ENCODE results near the gene SP100. TPM values are rescaled to one million over a fixed set of nuclear protein-coding genes. Genes with fewer than 3 reads are reported as not detected.
"Not testable (repeated sequence)": the region's sequence is repeated elsewhere in the genome, so short reads cannot be mapped to it uniquely, and the experiment has no call there.

The SP100 gene
- polyA plus RNA-seq, result 288 TPM

- peak within 1 kb of the TSS; percentile 86 to 98 (median 92) for H3K4me3 Mint-ChIP-seq
- H3K36me3 Mint-ChIP-seq, result peaks cover 12% of the 10 kb centered on the region
These were observed at the start of gene SP100 for GRCh38 chr2:230416061-230416721. SP100 (plus strand) TSS chr2:230416201; CDS start chr2:230416297, 96 bp downstream.

GRCh38 chr2:230382108-230382507, 33.9 kb upstream of the SP100 start:
- no peaks in the 10 kb centered on the region for H3K27me3 Mint-ChIP-seq
- peaks cover 22% of the 10 kb centered on the region for H3K36me3 Mint-ChIP-seq

More at GRCh38 chr2:230416061-230416721, at the start of gene SP100:
- peaks cover 52 to 66% (median 57%) of the 10 kb centered on the region in 3 donors for H3K4me1 Mint-ChIP-seq
- peak within 1 kb of the TSS; percentile 77 to 95 (median 93) for H3K27ac Mint-ChIP-seq
- no peaks in the 10 kb centered on the region for H3K27me3 Mint-ChIP-seq
- no peaks in the 10 kb centered on the region for H3K9me3 Mint-ChIP-seq

GRCh38 chr2:230383453-230383852, 32.5 kb upstream of the SP100 start:
- no peak overlapping the region for H3K27ac Mint-ChIP-seq
- peaks cover 16% of the 10 kb centered on the region for H3K36me3 Mint-ChIP-seq
- H3K27me3 Mint-ChIP-seq, result no peaks in the 10 kb centered on the region
- H3K4me3 Mint-ChIP-seq, result no peak overlapping the region
- no peaks in the 10 kb centered on the region for H3K9me3 Mint-ChIP-seq
- peaks cover 0 to 4% (median under 1%) of the 10 kb centered on the region in 3 donors for H3K4me1 Mint-ChIP-seq

More at GRCh38 chr2:230382108-230382507, 33.9 kb upstream of the SP100 start:
- Mint-ChIP-seq H3K27ac (peak overlapping the region; percentile 14 to 85 (median 50)), H3K4me3 (no peak overlapping the region), H3K9me3 (no peaks in the 10 kb centered on the region), H3K4me1 (peaks cover 0 to 7% (median 4%) of the 10 kb centered on the region in 3 donors)

- H3K9me3 Mint-ChIP-seq, result no peaks in the 10 kb centered on the region
- H3K4me3 Mint-ChIP-seq, result no peak overlapping the region
- H3K36me3 Mint-ChIP-seq, result peaks cover 14% of the 10 kb centered on the region
- no peak overlapping the region for H3K27ac Mint-ChIP-seq
- H3K27me3 Mint-ChIP-seq, result no peaks in the 10 kb centered on the region
- H3K4me1 Mint-ChIP-seq, result peaks cover 0 to 3% (median 0%) of the 10 kb centered on the region in 3 donors
These were observed 31.0 kb upstream of the SP100 start for GRCh38 chr2:230384986-230385385.

GRCh38 chr2:230394301-230394700, 21.7 kb upstream of the SP100 start:
- no peaks in the 10 kb centered on the region for H3K9me3 Mint-ChIP-seq
- H3K27ac Mint-ChIP-seq, result no peak overlapping the region

GRCh38 chr2:230398698-230399097, 17.3 kb upstream of the SP100 start:
- Mint-ChIP-seq H3K36me3 (peaks cover 24% of the 10 kb centered on the region), H3K27ac (peak overlapping the region in 1 of 3 donors; percentile 8)
- H3K9me3 Mint-ChIP-seq, H3K4me3 Mint-ChIP-seq, H3K4me1 Mint-ChIP-seq, H3K27me3 Mint-ChIP-seq: not testable (repeated sequence)

More at GRCh38 chr2:230394301-230394700, 21.7 kb upstream of the SP100 start:
- H3K4me3 Mint-ChIP-seq, result no peak overlapping the region
- no peaks in the 10 kb centered on the region for H3K27me3 Mint-ChIP-seq
- H3K36me3 Mint-ChIP-seq, result peaks cover 37% of the 10 kb centered on the region
- no peaks in the 10 kb centered on the region for H3K4me1 Mint-ChIP-seq

GRCh38 chr2:230400041-230400440, 16.0 kb upstream of the SP100 start:
- no peaks in the 10 kb centered on the region for H3K27me3 Mint-ChIP-seq
- H3K4me1 Mint-ChIP-seq, result no peaks in the 10 kb centered on the region
- no peaks in the 10 kb centered on the region for H3K9me3 Mint-ChIP-seq
- no peak overlapping the region for H3K4me3 Mint-ChIP-seq
- H3K36me3 Mint-ChIP-seq, result peaks cover 22% of the 10 kb centered on the region
- H3K27ac Mint-ChIP-seq, result no peak overlapping the region

- no peaks in the 10 kb centered on the region for H3K27me3 Mint-ChIP-seq
- H3K9me3 Mint-ChIP-seq, result no peaks in the 10 kb centered on the region
- no peaks in the 10 kb centered on the region for H3K4me1 Mint-ChIP-seq
- peaks cover 20% of the 10 kb centered on the region for H3K36me3 Mint-ChIP-seq
- H3K4me3 Mint-ChIP-seq, result no peak overlapping the region
- no peak overlapping the region for H3K27ac Mint-ChIP-seq
These were observed 15.5 kb upstream of the SP100 start for GRCh38 chr2:230400454-230400853.

GRCh38 chr2:230401026-230401425, 15.0 kb upstream of the SP100 start:
- H3K27ac Mint-ChIP-seq, H3K27me3 Mint-ChIP-seq, H3K9me3 Mint-ChIP-seq, H3K4me1 Mint-ChIP-seq, H3K4me3 Mint-ChIP-seq: not testable (repeated sequence)
- H3K36me3 Mint-ChIP-seq, result peaks cover 17% of the 10 kb centered on the region

GRCh38 chr2:230403746-230404145, 12.3 kb upstream of the SP100 start:
- H3K4me3 Mint-ChIP-seq, result no peak overlapping the region
- peaks cover 0 to 9% (median 2%) of the 10 kb centered on the region in 3 donors for H3K4me1 Mint-ChIP-seq
- no peak overlapping the region for H3K27ac Mint-ChIP-seq
- no peaks in the 10 kb centered on the region for H3K27me3 Mint-ChIP-seq
- no peaks in the 10 kb centered on the region for H3K9me3 Mint-ChIP-seq
- H3K36me3 Mint-ChIP-seq, result peaks cover 10% of the 10 kb centered on the region

- no peaks in the 10 kb centered on the region for H3K9me3 Mint-ChIP-seq
- no peaks in the 10 kb centered on the region for H3K27me3 Mint-ChIP-seq
- peaks cover 7 to 17% (median 14%) of the 10 kb centered on the region in 3 donors for H3K4me1 Mint-ChIP-seq
- H3K36me3 Mint-ChIP-seq, result peaks cover 10% of the 10 kb centered on the region
- peak overlapping the region in 2 of 3 donors; percentile 16 to 46 for H3K27ac Mint-ChIP-seq
- H3K4me3 Mint-ChIP-seq, result no peak overlapping the region
These were observed 10.2 kb upstream of the SP100 start for GRCh38 chr2:230405824-230406223.

GRCh38 chr2:230408244-230408842, 7.7 kb upstream of the SP100 start:
- Mint-ChIP-seq H3K9me3 (no peaks in the 10 kb centered on the region), H3K36me3 (peaks cover 8% of the 10 kb centered on the region), H3K27ac (peak overlapping the region; percentile 53 to 99 (median 82)), H3K4me3 (peak overlapping the region in 1 of 4 donors; percentile 86), H3K4me1 (peaks cover 18 to 36% (median 33%) of the 10 kb centered on the region in 3 donors), H3K27me3 (no peaks in the 10 kb centered on the region)

- H3K9me3 Mint-ChIP-seq, H3K36me3 Mint-ChIP-seq, H3K27me3 Mint-ChIP-seq: not testable (repeated sequence)
- peak overlapping the region in 1 of 4 donors; percentile 86 for H3K4me3 Mint-ChIP-seq
- H3K27ac Mint-ChIP-seq, result peak overlapping the region in 2 of 3 donors; percentile 82 to 99
- peaks cover 26 to 45% (median 43%) of the 10 kb centered on the region in 3 donors for H3K4me1 Mint-ChIP-seq
These were observed 6.7 kb upstream of the SP100 start for GRCh38 chr2:230409316-230409715.

GRCh38 chr2:230410263-230410662, 5.7 kb upstream of the SP100 start:
- peak overlapping the region; percentile 66 to 100 (median 93) for H3K4me3 Mint-ChIP-seq
- no peaks in the 10 kb centered on the region for H3K9me3 Mint-ChIP-seq
- peaks cover 34 to 54% (median 51%) of the 10 kb centered on the region in 3 donors for H3K4me1 Mint-ChIP-seq
- H3K36me3 Mint-ChIP-seq, result peaks cover 3% of the 10 kb centered on the region
- peak overlapping the region; percentile 47 to 99 (median 99) for H3K27ac Mint-ChIP-seq
- no peaks in the 10 kb centered on the region for H3K27me3 Mint-ChIP-seq

GRCh38 chr2:230410861-230411569, 5.0 kb upstream of the SP100 start:
- H3K9me3 Mint-ChIP-seq, result no peaks in the 10 kb centered on the region
- peaks cover 3% of the 10 kb centered on the region for H3K36me3 Mint-ChIP-seq
- peak overlapping the region; percentile 86 to 100 (median 100) for H3K4me3 Mint-ChIP-seq
- no peaks in the 10 kb centered on the region for H3K27me3 Mint-ChIP-seq
- H3K4me1 Mint-ChIP-seq, result peaks cover 37 to 59% (median 55%) of the 10 kb centered on the region in 3 donors
- H3K27ac Mint-ChIP-seq, result peak overlapping the region; percentile 99
